Peyer's patch (tissue), 4 donors: Measurements from ENCODE around the gene AIG1.

ENCODE experiments used
- CTCF ChIP-seq, 6 experiments: fragments of 450-650 bp in 4 of 6; fragments of 200-600 bp in 2 of 6; sonication (generic) in 1 of 6; IDR thresholded peaks; one replicate each; pipeline ENCODE4 v1.5.1; 2017 to 2019; ENCODE audit warnings: antibody characterized with exemption in 6 of 6, mild to moderate bottlenecking in 3 of 6, moderate library complexity in 1 of 6
- POLR2A ChIP-seq, 2 donors: fragments of 450-650 bp; IDR thresholded peaks; one replicate each; pipeline ENCODE4 v1.5.1; 2017; ENCODE audit warnings: antibody characterized with exemption in 2 of 2, mild to moderate bottlenecking in 2 of 2, moderate library complexity in 2 of 2

GRCh38 chr6:143225929-143226328 is 165.2 kb downstream of the AIG1 start:
- TF ChIP-seq CTCF (IDR thresholded peaks at IDR 0.05) (no peak), POLR2A (IDR thresholded peaks at IDR 0.05) (no peak)
